GM18870 (cell line): ENCODE data around the gene CHRND.
"Not testable (repeated sequence)": the region's sequence is repeated elsewhere in the genome, so short reads cannot be mapped to it uniquely, and the experiment has no call there.

Experiments
- ATAC-seq: cut with Tn5 transposase; IDR thresholded peaks from one replicate; pipeline ENCODE4 v1.9.1; 2021; ENCODE audit warnings: moderate library complexity; ENCODE audit not compliant: unreplicated experiment

The CHRND gene

GRCh38 chr2:232524771-232525170 is 1.2 kb upstream of the CHRND start:
- no peak for ATAC-seq

GRCh38 chr2:232525199-232525598 is 761 bp upstream of the CHRND start:
- no peak for ATAC-seq

GRCh38 chr2:232526372-232526941 is 497 bp downstream of the CHRND start:
- ATAC-seq: no peak

GRCh38 chr2:232527905-232528470 is 2.0 kb downstream of the CHRND start:
- no peak for ATAC-seq

- no peak for ATAC-seq
These were observed 2.9 kb downstream of the CHRND start for GRCh38 chr2:232528746-232529460.

GRCh38 chr2:232529806-232530547 is 4.0 kb downstream of the CHRND start:
- ATAC-seq: no peak

- no peak for ATAC-seq
These were observed 4.8 kb downstream of the CHRND start for GRCh38 chr2:232530626-232531260.

GRCh38 chr2:232532419-232532818 is 6.5 kb downstream of the CHRND start:
- ATAC-seq: no peak

GRCh38 chr2:232532821-232533220 is 6.9 kb downstream of the CHRND start:
- ATAC-seq: not testable (repeated sequence)

GRCh38 chr2:232533944-232534710 is 8.2 kb downstream of the CHRND start:
- no peak for ATAC-seq

- no peak for ATAC-seq
These were observed 9.1 kb downstream of the CHRND start for GRCh38 chr2:232534940-232535651.

GRCh38 chr2:232535761-232536530 is 10.0 kb downstream of the CHRND start:
- no peak for ATAC-seq

GRCh38 chr2:232537079-232537478 is 11.1 kb downstream of the CHRND start:
- ATAC-seq: no peak

GRCh38 chr2:232537499-232537898 is 11.5 kb downstream of the CHRND start:
- no peak for ATAC-seq

GRCh38 chr2:232538671-232539070 is 12.7 kb downstream of the CHRND start:
- no peak for ATAC-seq

- no peak for ATAC-seq
These were observed 13.6 kb downstream of the CHRND start, which contains the start of gene CHRNG for GRCh38 chr2:232539298-232540231. TSS of gene CHRNG (plus strand) at chr2:232539692. CDS start at chr2:232539748, 56 bp downstream.

- ATAC-seq: no peak
These were observed 14.6 kb downstream of the CHRND start for GRCh38 chr2:232540441-232541041.
